OCI-LY3 (cell line): Measurements from ENCODE around the gene ZNF592.

Source experiments
- H2AFZ ChIP-seq: fragments of 200-600, 300-600 bp; shearing (Covaris generic); 2 replicates; pipeline ENCODE4 v1.6.0; 2014; ENCODE audit warnings: antibody characterized with exemption, low read depth, low read length
- H3K27ac ChIP-seq: fragments of 200-600, 300-600 bp; sonication (generic); 2 replicates; pipeline ENCODE4 v1.5.1; 2014; ENCODE audit warnings: mild to moderate bottlenecking, low read length, moderate library complexity, mixed read lengths
- H3K27me3 ChIP-seq: fragments of 200-600, 300-600 bp; sonication (generic); 2 replicates; pipeline ENCODE4 v1.6.1; 2014; ENCODE audit warnings: low read depth, low read length, mixed read lengths
- H3K36me3 ChIP-seq: fragments of 200-600, 300-600 bp; sonication (generic); replicated peaks from 2 replicates; pipeline ENCODE3; 2014; ENCODE audit warnings: low read depth, low read length, mixed read lengths
- H3K4me1 ChIP-seq: fragments of 300-600, 200-600 bp; sonication (generic); 2 replicates; pipeline ENCODE4 v1.6.1; 2014; ENCODE audit warnings: low read length, mixed read lengths
- H3K4me2 ChIP-seq: fragments of 200-600, 300-600 bp; sonication (generic); 2 replicates; pipeline ENCODE4 v1.6.1; 2014; ENCODE audit warnings: low read length, mixed read lengths
- H3K4me3 ChIP-seq: fragments of 300-600, 200-600 bp; sonication (generic); 2 replicates; pipeline ENCODE4 v1.5.1; 2014; ENCODE audit warnings: antibody characterized with exemption, mild to moderate bottlenecking, low read length, moderate library complexity
- H3K79me2 ChIP-seq: fragments of 300-600, 200-600 bp; shearing (Covaris generic); 2 replicates; pipeline ENCODE4 v1.6.1; 2014; ENCODE audit warnings: mild to moderate bottlenecking, low read length, mixed read lengths
- H3K9ac ChIP-seq: fragments of 300-600, 200-600 bp; shearing (Covaris generic); 2 replicates; pipeline ENCODE4 v1.6.0; 2014; ENCODE audit warnings: mild to moderate bottlenecking, low read length, moderate library complexity
- H3K9me3 ChIP-seq: fragments of 200-600, 300-600 bp; shearing (Covaris generic); 2 replicates; pipeline ENCODE4 v1.6.1; 2014; ENCODE audit warnings: low read length, mixed read lengths; ENCODE audit not compliant: insufficient read depth
- H4K20me1 ChIP-seq: fragments of 200-600, 300-600 bp; sonication (generic); 2 replicates; pipeline ENCODE4 v1.6.1; 2016; ENCODE audit warnings: low read length, mixed read lengths; ENCODE audit not compliant: insufficient read depth
- EZH2phosphoT487 ChIP-seq: fragments of 200-600 bp; shearing (Covaris generic); IDR thresholded peaks from 2 replicates; pipeline ENCODE4 v1.6.1; 2018; ENCODE audit warnings: antibody characterized with exemption, mixed run types, low read depth
- TF ChIP-seq, protein P1 (sequence below): fragments of 200-600, 300-600 bp; sonication (generic); IDR thresholded peaks from 2 replicates; pipeline ENCODE4 v1.5.1; 2014; ENCODE audit warnings: antibody characterized with exemption, low read length, low read depth

The ZNF592 gene

DNA sequence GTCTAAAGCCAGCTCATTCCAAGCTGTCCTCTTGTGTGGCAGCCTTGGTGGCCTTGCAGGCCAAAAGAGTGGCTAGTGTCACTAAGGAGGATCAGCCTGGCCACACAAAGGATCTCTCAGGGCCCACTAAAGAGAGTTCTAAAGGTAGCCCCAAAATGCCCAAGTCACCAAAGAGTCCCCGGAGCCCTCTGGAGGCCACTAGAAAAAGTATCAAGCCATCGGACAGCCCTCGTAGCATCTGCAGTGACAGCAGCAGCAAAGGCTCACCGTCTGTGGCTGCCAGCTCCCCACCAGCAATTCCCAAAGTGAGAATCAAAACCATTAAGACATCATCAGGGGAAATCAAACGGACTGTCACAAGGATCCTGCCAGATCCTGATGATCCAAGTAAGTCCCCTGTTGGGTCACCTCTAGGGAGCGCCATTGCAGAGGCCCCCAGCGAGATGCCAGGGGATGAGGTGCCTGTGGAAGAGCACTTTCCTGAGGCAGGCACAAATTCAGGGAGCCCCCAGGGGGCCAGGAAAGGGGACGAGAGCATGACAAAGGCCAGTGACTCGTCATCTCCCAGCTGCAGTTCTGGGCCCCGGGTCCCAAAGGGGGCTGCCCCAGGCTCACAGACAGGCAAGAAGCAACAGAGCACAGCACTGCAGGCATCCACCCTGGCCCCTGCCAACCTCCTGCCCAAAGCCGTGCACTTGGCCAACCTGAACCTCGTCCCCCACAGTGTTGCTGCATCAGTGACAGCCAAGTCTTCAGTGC, 35.3 kb downstream of the ZNF592 start:
- no peak overlapping the region for H3K27ac ChIP-seq
- no peak overlapping the region for H2AFZ ChIP-seq
- peaks cover 24% of the 10 kb centered on the region for H4K20me1 ChIP-seq
- H3K4me2 ChIP-seq = no peak overlapping the region
- no peaks in the 10 kb centered on the region for H3K4me1 ChIP-seq
- TF ChIP-seq, protein P1, sequence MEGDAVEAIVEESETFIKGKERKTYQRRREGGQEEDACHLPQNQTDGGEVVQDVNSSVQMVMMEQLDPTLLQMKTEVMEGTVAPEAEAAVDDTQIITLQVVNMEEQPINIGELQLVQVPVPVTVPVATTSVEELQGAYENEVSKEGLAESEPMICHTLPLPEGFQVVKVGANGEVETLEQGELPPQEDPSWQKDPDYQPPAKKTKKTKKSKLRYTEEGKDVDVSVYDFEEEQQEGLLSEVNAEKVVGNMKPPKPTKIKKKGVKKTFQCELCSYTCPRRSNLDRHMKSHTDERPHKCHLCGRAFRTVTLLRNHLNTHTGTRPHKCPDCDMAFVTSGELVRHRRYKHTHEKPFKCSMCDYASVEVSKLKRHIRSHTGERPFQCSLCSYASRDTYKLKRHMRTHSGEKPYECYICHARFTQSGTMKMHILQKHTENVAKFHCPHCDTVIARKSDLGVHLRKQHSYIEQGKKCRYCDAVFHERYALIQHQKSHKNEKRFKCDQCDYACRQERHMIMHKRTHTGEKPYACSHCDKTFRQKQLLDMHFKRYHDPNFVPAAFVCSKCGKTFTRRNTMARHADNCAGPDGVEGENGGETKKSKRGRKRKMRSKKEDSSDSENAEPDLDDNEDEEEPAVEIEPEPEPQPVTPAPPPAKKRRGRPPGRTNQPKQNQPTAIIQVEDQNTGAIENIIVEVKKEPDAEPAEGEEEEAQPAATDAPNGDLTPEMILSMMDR = peak; percentile 36
- no peak for TF ChIP-seq EZH2phosphoT487
- no peak overlapping the region for H3K4me3 ChIP-seq
- H3K27me3 ChIP-seq = no peaks in the 10 kb centered on the region
- no peak overlapping the region for H3K9ac ChIP-seq
- H3K36me3 ChIP-seq = peaks cover 49% of the 10 kb centered on the region
- H3K79me2 ChIP-seq = peaks cover 57% of the 10 kb centered on the region
- H3K9me3 ChIP-seq = no peaks in the 10 kb centered on the region

DNA sequence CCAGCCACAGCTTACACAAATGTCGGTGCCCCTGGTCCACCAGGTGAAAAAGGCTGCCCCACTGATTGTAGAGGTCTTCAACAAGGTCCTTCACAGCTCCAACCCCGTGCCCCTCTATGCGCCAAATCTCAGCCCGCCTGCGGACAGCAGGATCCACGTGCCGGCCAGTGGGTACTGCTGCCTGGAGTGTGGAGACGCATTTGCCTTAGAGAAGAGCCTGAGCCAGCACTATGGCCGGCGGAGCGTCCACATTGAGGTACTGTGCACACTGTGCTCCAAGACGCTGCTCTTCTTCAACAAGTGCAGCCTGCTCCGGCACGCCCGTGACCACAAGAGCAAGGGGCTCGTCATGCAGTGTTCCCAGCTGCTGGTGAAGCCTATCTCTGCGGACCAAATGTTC, 35.9 kb downstream of the ZNF592 start:
- Histone ChIP-seq H3K27ac (no peak overlapping the region), H3K79me2 (peaks cover 61% of the 10 kb centered on the region), H3K36me3 (peaks cover 49% of the 10 kb centered on the region), H3K27me3 (no peaks in the 10 kb centered on the region), H4K20me1 (peaks cover 26% of the 10 kb centered on the region), H3K4me2 (no peak overlapping the region), H3K9ac (no peak overlapping the region), H3K4me1 (no peaks in the 10 kb centered on the region), H3K4me3 (no peak overlapping the region), H2AFZ (no peak overlapping the region), H3K9me3 (no peaks in the 10 kb centered on the region)
- TF ChIP-seq, protein P1 = no peak
- TF ChIP-seq EZH2phosphoT487 = no peak

GRCh38 chr15:84785053-84785452, 36.7 kb downstream of the ZNF592 start:
- Histone ChIP-seq H3K9me3 (no peaks in the 10 kb centered on the region), H4K20me1 (peaks cover 27% of the 10 kb centered on the region), H2AFZ (no peak overlapping the region), H3K27ac (no peak overlapping the region), H3K27me3 (no peaks in the 10 kb centered on the region), H3K4me2 (no peak overlapping the region), H3K4me3 (no peak overlapping the region), H3K9ac (no peak overlapping the region), H3K4me1 (no peaks in the 10 kb centered on the region), H3K79me2 (peaks cover 63% of the 10 kb centered on the region), H3K36me3 (peaks cover 46% of the 10 kb centered on the region)
- TF ChIP-seq, protein P1 = no peak
- no peak for TF ChIP-seq EZH2phosphoT487

DNA sequence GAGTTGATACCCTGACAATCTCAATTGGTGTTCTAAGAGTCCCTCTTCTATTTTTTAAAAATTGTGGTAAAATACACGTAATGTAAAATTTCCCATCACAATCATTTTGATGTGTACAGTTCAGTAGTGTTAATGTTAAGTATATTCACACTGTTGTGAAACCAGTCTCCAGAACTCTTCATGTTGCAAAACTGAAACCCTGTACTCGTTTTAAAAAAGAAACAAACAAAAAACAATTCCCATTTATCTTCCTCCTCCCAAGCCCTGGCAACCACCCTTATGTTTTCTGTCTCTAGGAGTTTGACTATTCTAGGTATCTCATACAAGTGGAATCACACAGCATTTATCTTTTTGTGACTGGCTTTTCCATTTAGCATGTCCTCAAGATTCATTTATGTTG, 40.1 kb downstream of the ZNF592 start:
- peaks cover 65% of the 10 kb centered on the region for H3K79me2 ChIP-seq
- H3K9ac ChIP-seq = no peak overlapping the region
- H3K27me3 ChIP-seq = no peaks in the 10 kb centered on the region
- H3K9me3 ChIP-seq = no peaks in the 10 kb centered on the region
- H3K27ac ChIP-seq = no peak overlapping the region
- H3K4me2 ChIP-seq = no peak overlapping the region
- TF ChIP-seq, protein P1 = no peak
- no peak for TF ChIP-seq EZH2phosphoT487
- peaks cover 29% of the 10 kb centered on the region for H4K20me1 ChIP-seq
- no peaks in the 10 kb centered on the region for H3K4me1 ChIP-seq
- H3K36me3 ChIP-seq = peaks cover 43% of the 10 kb centered on the region
- H3K4me3 ChIP-seq = no peak overlapping the region
- no peak overlapping the region for H2AFZ ChIP-seq
